ENCODE results near the gene TRIO. TPM values are rescaled to one million over a fixed set of nuclear protein-coding genes. Genes with fewer than 3 reads are reported as not detected.
A peak's percentile ranks its signal among the peaks of the same experiment; 100 is the strongest.

TRIO gene
- total and polyA plus RNA-seq, 2 of the 8 experiments (the other 6 are each of a cell fraction or from before 2014, with no cell fraction given): 35.1 to 69.1 TPM

- H3K9ac ChIP-seq (replicated peaks in 1 of 4; ENCODE audit: extremely low read depth in 1 of 4, low read depth in 3 of 4, low read length in 3 of 4): no peak overlapping the region
- no peak for FAIRE-seq
These were observed 308.7 kb downstream of the TRIO start for GRCh38 chr5:14451871-14452270.

More at GRCh38 chr5:14451871-14452270, 308.7 kb downstream of the TRIO start:
- peaks cover 0 to 11% (median 1%) of the 10 kb centered on the region in 4 experiments; a peak in 2 of 8 replicates for H3K36me3 ChIP-seq (ENCODE audit: control insufficient read depth in 2 of 4, insufficient read depth in 4 of 4, low read length in 3 of 4)
- H2AK5ac ChIP-seq (ENCODE audit: low read depth, low read length): peak overlapping the region; percentile 98; the same call in 1 of the 2 replicates
- no peak overlapping the region for H4K8ac ChIP-seq (ENCODE audit: extremely low read depth, insufficient read depth, low read length)
- H3K56ac ChIP-seq (replicated peaks; ENCODE audit: insufficient read length, low read depth, low read length): no peak overlapping the region
- H3K4me2 ChIP-seq (ENCODE audit: insufficient read depth in 1 of 2, low read depth in 2 of 2, low read length in 2 of 2): peak overlapping the region in 1 of 2 experiments; percentile 17; a peak in 1 of 4 replicates
- H3K79me1 ChIP-seq (ENCODE audit: low read depth, low read length): no peaks in the 10 kb centered on the region; the same call in 1 of the 2 replicates
- H4K91ac ChIP-seq (replicated peaks; ENCODE audit: insufficient read length, low read length): no peak overlapping the region
- peak overlapping the region; percentile 48 for H3K18ac ChIP-seq (ENCODE audit: extremely low read depth, low read length)
- 0 out of 2 replicates have a peak overlapping the region, but pooled peaks have one; percentile 72 for H2BK20ac ChIP-seq (ENCODE audit: low read length)
- WGBS, 2 experiments (ENCODE audit: extremely low coverage in 1 of 2, insufficient coverage in 1 of 2, insufficient read length in 1 of 2, insufficient replicate concordance in 2 of 2, low coverage in 1 of 2, low lambda C conversion rate in 2 of 2, missing lambda C conversion rate in 1 of 2): 81% methylated on average over 13 of the region's 13 CpGs; no CpG with 5 or more reads in 1 of the 2 experiments
- no peak overlapping the region for H3K27ac ChIP-seq (ENCODE audit: low read depth, low read length)
- H3K23me2 ChIP-seq (ENCODE audit: low read depth, low read length): no peaks in the 10 kb centered on the region
- no peak overlapping the region for H2BK12ac ChIP-seq (ENCODE audit: low read depth, low read length)
- no peak overlapping the region for H3K4me3 ChIP-seq (ENCODE audit: extremely low read depth in 1 of 4, insufficient read depth in 2 of 4, low read depth in 3 of 4, low read length in 4 of 4)
- TF ChIP-seq SP2 (IDR thresholded peaks at IDR 0.05; ENCODE audit: low read length) (no peak), SIX5 (IDR thresholded peaks at IDR 0.05; ENCODE audit: low read depth, low read length) (no peak), CREB1 (IDR thresholded peaks at IDR 0.05) (no peak), POLR2A (IDR thresholded peaks at IDR 0.05; ENCODE audit: control extremely low read depth in 1 of 2, low read depth in 2 of 2, low read length in 2 of 2) (no peak), CBX8 (IDR thresholded peaks at IDR 0.05; ENCODE audit: borderline replicate concordance, low read depth, low read length) (no peak), TBP (IDR thresholded peaks at IDR 0.05; ENCODE audit: low read depth, low read length) (no peak), EZH2 (IDR thresholded peaks at IDR 0.05; ENCODE audit: low read depth, low read length, severe bottlenecking) (no peak), TAF7 (optimal IDR thresholded peaks at IDR 0.05; ENCODE audit: borderline replicate concordance, low read depth, low read length) (no peak), MAX (IDR thresholded peaks at IDR 0.05) (no peak), RNF2 (IDR thresholded peaks at IDR 0.05; ENCODE audit: borderline replicate concordance, low read depth, low read length, missing control alignments, poor library complexity, severe bottlenecking) (no peak), SP1 (IDR thresholded peaks at IDR 0.05; ENCODE audit: low read depth, low read length) (no peak), HDAC6 (IDR thresholded peaks at IDR 0.05; ENCODE audit: low read depth, low read length) (no peak), SIN3A (conservative IDR thresholded peaks at IDR 0.05 in 1 of 2, IDR thresholded peaks at IDR 0.05 in 1 of 2; ENCODE audit: low read depth in 1 of 2, low read length in 2 of 2) (no peak)
- no peak overlapping the region for H2BK15ac ChIP-seq (ENCODE audit: low read length)
- H3K4me1 ChIP-seq (replicated peaks in 1 of 4; ENCODE audit: control insufficient read depth in 3 of 4, insufficient read depth in 4 of 4, low read length in 3 of 4): peaks cover 4 to 16% (median 7%) of the 10 kb centered on the region in 4 experiments
- H2BK5ac ChIP-seq (ENCODE audit: low read depth, low read length): no peak overlapping the region
- POLR2A ChIA-PET (ENCODE audit: partially characterized antibody): no interaction called here
- H3K9me3 ChIP-seq (ENCODE audit: insufficient read depth in 2 of 2, low read depth in 1 of 2, low read length in 1 of 2): peaks cover 3 to 17% of the 10 kb centered on the region in 2 experiments; a peak in 1 of 4 replicates
- CTCF ChIA-PET (ENCODE audit: partially characterized antibody): no interaction called here
- no peak overlapping the region for H2BK120ac ChIP-seq (replicated peaks; ENCODE audit: low read depth, low read length)
- no peak overlapping the region for H3K4ac ChIP-seq (replicated peaks; ENCODE audit: insufficient read length, low read depth, low read length)
- peaks cover 0 to 1% of the 10 kb centered on the region in 2 experiments for H4K20me1 ChIP-seq (replicated peaks in 1 of 2; ENCODE audit: control insufficient read depth in 1 of 2, insufficient read depth in 2 of 2, low read length in 2 of 2)
- H2AFZ ChIP-seq (ENCODE audit: low read length): no peak overlapping the region
- H3K14ac ChIP-seq (ENCODE audit: insufficient read length): no peak overlapping the region
- peak in 1 of 2 experiments; percentile 36 for DNase-seq (ENCODE audit: low read depth in 1 of 2, low spot score in 2 of 2)
- H3K27me3 ChIP-seq (replicated peaks in 1 of 4; ENCODE audit: control insufficient read depth in 3 of 4, extremely low read depth in 1 of 4, insufficient read depth in 3 of 4, low read length in 3 of 4): no peaks in the 10 kb centered on the region
- H3K23ac ChIP-seq (ENCODE audit: insufficient read length): no peak overlapping the region
- H4K5ac ChIP-seq (ENCODE audit: insufficient read length, low read depth, low read length): no peak overlapping the region
- H3K79me2 ChIP-seq (ENCODE audit: control insufficient read depth in 1 of 2, insufficient read depth in 2 of 2, low read length in 2 of 2): no peaks in the 10 kb centered on the region
